HL-60 (cell line): ENCODE measurements around the gene RNASE7.

Source experiments
- DNase-seq, 2 experiments: peaks; one replicate each; pipeline ENCODE4 v3.0.0-alpha.2; 2010 to 2020; ENCODE audit warnings: low read depth in 1 of 2, low spot score in 1 of 2
- H3K27ac ChIP-seq: fragments of 250-450 bp; sonication (Bioruptor Pico); replicated peaks from 2 replicates; pipeline ENCODE4 v1.5.1; 2020; ENCODE audit warnings: mild to moderate bottlenecking, moderate library complexity
- H3K27me3 ChIP-seq: fragments of 250-450 bp; sonication (Bioruptor Pico); 2 replicates; pipeline ENCODE4 v1.5.1; 2021; ENCODE audit warnings: mild to moderate bottlenecking, moderate library complexity; ENCODE audit not compliant: insufficient read depth, poor library complexity, severe bottlenecking
- H3K4me3 ChIP-seq: replicated peaks from 2 replicates; pipeline ENCODE4 v1.5.1; 2011; ENCODE audit warnings: mild to moderate bottlenecking, control low read depth, low read length; ENCODE audit not compliant: insufficient read depth
- CTCF ChIP-seq: IDR thresholded peaks from one replicate; pipeline ENCODE4 v1.5.1; 2011; ENCODE audit warnings: low read length, control low read depth, inconsistent platforms; ENCODE audit not compliant: insufficient read depth
- GABPA ChIP-seq: IDR thresholded peaks from 2 replicates; pipeline ENCODE4 v1.6.1; 2012; ENCODE audit warnings: low read depth
- POLR2AphosphoS5 ChIP-seq: IDR thresholded peaks from 2 replicates; pipeline ENCODE4 v1.6.1; 2012; ENCODE audit warnings: low read depth
- REST ChIP-seq: IDR thresholded peaks from 2 replicates; pipeline ENCODE4 v1.6.1; 2012; ENCODE audit warnings: low read depth; ENCODE audit not compliant: insufficient replicate concordance
- SPI1 ChIP-seq: IDR thresholded peaks from 2 replicates; pipeline ENCODE4 v1.6.1; 2012; ENCODE audit warnings: low read depth, mild to moderate bottlenecking, borderline replicate concordance

The RNASE7 gene

DNA sequence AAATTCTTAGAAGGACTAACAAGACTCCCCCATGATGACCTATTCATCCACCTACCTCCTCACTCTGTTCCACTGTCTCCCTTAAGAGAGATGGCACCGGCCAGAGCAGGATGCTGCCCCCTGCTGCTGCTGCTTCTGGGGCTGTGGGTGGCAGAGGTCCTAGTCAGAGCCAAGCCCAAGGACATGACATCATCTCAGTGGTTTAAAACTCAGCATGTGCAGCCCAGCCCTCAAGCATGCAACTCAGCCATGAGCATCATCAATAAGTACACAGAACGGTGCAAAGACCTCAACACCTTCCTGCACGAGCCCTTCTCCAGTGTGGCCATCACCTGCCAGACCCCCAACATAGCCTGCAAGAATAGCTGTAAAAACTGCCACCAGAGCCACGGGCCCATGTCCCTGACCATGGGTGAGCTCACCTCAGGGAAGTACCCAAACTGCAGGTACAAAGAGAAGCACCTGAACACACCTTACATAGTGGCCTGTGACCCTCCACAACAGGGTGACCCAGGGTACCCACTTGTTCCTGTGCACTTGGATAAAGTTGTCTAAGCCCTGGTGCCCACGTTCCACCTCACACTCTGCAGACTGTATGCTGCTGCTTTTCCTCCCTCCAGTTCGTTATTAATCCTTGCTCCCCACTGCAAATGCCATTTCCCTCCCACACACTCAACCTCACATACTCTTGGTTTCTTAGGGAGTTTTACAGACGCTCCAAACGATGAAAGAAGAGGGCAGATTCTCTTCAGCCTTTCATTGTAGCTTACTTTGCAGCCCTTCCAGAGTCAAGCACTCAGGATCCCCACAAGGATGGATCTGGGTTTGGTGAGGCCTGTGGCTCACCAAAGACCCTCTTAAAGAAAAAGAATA, 15.9 kb downstream of the RNASE7 start, which contains the start of gene RNASE8:
TSS of gene RNASE8 (plus strand) at position 20 of the 873 bp plus-strand sequence. CDS start at position 91, 71 bp downstream.
- no peak within 1 kb of the TSS for H3K4me3 ChIP-seq
- no peak within 1 kb of the TSS for H3K27ac ChIP-seq
- no peak for TF ChIP-seq CTCF
- TF ChIP-seq GABPA, result no peak
- TF ChIP-seq SPI1, result no peak
- TF ChIP-seq POLR2AphosphoS5, result no peak
- TF ChIP-seq REST, result no peak
- H3K27me3 ChIP-seq, result no peaks in the 10 kb centered on the region
- no peak for DNase-seq

- no peak overlapping the region for H3K27ac ChIP-seq
- H3K27me3 ChIP-seq, result no peaks in the 10 kb centered on the region
- DNase-seq, result no peak
- no peak overlapping the region for H3K4me3 ChIP-seq
- TF ChIP-seq REST (no peak), POLR2AphosphoS5 (no peak), GABPA (no peak)
Measured at GRCh38 chr14:21058903-21059302, 16.7 kb downstream of the RNASE7 start.

GRCh38 chr14:21059842-21060613, 17.9 kb downstream of the RNASE7 start:
- H3K27ac ChIP-seq, result no peak overlapping the region
- no peaks in the 10 kb centered on the region for H3K27me3 ChIP-seq
- no peak for DNase-seq
- no peak overlapping the region for H3K4me3 ChIP-seq
- no peak for TF ChIP-seq GABPA
- no peak for TF ChIP-seq CTCF
- no peak for TF ChIP-seq REST
- no peak for TF ChIP-seq POLR2AphosphoS5
- TF ChIP-seq SPI1, result no peak
